Stimulated activated CD8-positive, alpha-beta memory T cell treated with anti-CD3 and anti-CD28 coated beads, Interleukin-4, amount 100 ng/mL, for 1 hour (primary cell): Measurements from ENCODE around the gene HOXA10.
A peak's percentile ranks its signal among the peaks of the same experiment; 100 is the strongest.

Experiments
- DNase-seq, 2 donors: peaks; one replicate each; pipeline ENCODE4 v3.0.0-alpha.2; 2020; ENCODE audit warnings: low read depth in 2 of 2, low spot score in 1 of 2

HOXA10 gene

GRCh38 chr7:27132978-27133377, 41.1 kb downstream of the HOXA10 start:
- no peak for DNase-seq

GRCh38 chr7:27132214-27132613, 41.9 kb downstream of the HOXA10 start:
- no peak for DNase-seq

GRCh38 chr7:27131390-27131819, 42.7 kb downstream of the HOXA10 start:
- DNase-seq = no peak

DNA sequence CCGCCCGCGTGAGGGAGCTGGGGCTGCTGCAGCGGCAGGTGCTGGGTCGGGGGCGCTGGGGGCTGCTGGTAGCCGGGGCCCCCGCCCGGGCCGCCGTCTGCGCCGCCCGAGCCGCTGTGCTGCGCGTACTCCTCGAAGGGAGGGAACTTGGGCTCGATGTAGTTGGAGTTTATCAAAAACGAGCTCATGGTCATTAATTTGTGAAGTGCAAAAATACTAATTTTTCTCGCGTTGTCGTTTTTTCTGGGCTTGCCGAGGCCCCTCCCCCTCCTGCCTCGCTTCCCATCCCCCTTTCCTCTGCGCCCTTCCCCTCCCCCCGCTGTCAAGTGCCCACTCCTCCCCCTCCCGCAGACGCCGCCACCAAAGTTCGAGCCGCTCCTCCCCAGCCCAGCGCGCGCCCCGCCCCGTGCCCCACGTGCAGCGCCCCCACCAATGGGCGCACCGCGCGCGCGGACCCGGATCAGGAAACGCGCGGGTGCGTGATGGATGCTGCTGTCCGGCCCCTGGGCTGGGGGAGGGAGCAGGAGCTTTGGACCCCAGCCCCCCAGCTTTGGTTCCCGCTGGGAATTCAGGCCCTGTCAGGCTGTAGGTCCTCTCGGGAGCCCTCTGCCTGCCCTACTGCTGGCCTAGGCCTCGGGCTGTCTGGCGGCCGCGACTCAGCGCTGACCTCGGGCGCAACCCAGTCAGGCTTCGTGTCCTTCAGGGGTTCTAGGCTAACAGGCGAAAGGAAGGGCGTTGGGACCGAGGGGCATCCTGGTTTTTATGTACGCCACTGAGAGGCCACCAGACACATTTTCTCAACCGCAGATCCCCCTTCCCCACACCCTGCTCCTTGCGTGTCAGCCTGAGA, 43.4 kb downstream of the HOXA10 start, which contains the start of gene HOXA4:
TSS of gene HOXA4 (minus strand) at position 218 of the 850 bp plus-strand sequence. CDS start at position 194, 24 bp downstream.
- peak; percentile 32 to 45 for DNase-seq

GRCh38 chr7:27129729-27130539, 44.2 kb downstream of the HOXA10 start:
- no peak for DNase-seq

DNA sequence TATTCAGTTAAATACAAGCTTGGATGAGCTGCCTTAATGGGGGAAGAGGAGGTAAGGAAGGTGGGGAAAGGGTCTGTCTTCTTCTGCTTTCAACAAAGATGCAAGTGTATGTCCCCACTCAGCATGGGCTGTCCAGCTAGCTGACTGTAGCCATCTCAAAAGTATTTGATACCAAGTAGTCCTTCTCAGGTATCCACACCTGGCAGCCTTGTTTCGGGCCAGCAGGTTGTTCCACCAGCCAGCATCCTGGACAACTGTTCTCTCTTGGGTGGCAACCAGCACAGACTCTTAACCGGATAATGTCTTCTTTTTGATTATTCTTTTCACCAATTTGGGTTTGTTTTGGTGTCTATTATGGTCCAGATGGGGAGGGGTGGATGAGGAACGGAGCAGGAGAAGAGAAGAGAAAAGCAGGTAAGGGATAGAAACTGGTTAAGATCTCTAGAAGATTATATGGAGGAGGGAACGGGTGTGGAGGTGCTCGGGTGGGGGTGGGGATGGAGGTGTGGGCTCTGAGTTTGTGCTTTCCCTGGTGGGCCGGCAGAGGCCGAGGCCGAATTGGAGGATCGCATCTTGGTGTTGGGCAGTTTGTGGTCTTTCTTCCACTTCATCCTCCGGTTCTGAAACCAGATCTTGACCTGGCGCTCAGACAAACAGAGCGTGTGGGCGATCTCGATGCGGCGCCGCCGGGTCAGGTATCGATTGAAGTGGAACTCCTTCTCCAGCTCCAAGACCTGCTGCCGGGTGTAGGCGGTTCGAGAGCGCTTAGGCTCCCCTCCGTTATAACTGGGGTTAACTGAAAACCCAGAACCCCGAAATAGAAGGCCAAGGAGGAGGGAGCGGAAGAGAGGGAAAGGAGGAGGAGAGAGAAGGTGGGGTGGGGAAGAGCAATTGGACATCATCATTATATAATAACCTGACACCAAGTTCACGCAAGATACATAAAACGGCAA, 45.1 kb downstream of the HOXA10 start:
- no peak for DNase-seq

DNA sequence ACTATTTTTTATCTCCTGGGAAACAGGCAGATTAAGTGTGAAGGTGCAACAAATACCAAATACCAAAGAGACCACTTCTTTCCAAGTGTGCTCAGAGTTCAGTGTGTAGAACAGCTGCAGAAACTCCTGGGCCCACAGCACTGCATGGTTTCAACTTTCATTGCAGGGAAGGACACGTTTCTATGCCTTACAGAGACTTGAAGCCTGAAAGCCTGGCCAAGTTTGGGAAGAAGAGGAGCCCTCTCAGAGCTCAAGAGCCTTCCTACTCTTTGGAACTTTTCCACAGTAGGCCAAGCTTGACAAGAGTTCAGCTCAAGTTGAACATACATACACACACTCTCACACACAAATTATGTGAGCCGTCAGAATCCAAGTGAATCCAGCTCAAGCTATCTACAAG, 46.1 kb downstream of the HOXA10 start:
- DNase-seq = no peak

DNA sequence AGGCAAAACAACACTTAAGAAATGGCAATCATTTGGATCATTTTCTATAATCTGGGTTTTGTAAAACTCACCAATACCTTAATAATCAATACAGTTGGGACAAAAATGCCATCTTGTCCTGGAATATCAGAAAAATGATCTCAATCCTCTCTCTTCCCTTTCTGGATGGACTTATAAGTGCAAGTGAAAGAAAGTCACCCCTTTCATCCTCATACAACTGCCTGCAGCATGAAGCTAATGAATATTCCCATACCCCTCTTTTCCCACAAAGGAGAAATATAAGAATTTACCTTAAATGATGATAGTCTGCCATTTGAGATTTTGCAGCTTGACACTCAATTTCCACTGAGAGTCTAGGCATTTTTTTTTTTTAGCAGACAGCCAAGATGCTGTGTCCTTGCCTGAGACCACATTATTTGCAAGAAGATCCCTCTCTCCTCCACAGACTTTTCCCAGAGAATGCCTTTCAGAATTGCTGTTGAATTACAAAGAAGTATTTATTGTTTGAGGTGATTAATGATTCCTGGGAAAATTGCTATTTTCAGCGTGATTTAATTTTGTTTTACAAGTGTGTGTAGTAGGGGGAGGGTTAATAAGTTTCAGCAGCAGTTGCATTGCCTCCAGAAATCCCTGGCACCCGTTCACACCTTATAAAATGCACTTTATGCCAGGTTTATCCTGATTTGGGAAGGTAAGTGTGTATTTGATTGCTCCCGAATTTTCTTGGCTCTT, 47.4 kb downstream of the HOXA10 start:
- no peak for DNase-seq

DNA sequence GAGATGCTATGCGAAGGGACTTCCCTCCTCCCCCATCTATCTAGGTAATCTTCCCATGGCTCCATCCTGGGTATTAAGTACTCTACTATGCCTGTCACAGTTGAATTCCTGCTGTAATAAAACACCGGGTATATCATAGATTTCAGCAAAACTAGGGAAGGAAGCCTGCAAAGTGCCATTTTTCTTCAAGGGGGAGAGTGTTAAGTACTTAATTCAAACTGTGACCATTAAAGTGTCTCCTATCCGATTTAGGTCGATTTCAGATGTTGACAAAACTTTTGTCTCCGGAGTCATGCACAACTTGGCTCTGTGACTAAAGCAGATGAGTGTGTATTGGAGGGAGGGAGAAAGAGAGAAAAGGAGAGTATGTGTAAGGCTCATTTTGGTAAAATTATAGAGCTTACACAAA, 48.1 kb downstream of the HOXA10 start:
- no peak for DNase-seq

DNA sequence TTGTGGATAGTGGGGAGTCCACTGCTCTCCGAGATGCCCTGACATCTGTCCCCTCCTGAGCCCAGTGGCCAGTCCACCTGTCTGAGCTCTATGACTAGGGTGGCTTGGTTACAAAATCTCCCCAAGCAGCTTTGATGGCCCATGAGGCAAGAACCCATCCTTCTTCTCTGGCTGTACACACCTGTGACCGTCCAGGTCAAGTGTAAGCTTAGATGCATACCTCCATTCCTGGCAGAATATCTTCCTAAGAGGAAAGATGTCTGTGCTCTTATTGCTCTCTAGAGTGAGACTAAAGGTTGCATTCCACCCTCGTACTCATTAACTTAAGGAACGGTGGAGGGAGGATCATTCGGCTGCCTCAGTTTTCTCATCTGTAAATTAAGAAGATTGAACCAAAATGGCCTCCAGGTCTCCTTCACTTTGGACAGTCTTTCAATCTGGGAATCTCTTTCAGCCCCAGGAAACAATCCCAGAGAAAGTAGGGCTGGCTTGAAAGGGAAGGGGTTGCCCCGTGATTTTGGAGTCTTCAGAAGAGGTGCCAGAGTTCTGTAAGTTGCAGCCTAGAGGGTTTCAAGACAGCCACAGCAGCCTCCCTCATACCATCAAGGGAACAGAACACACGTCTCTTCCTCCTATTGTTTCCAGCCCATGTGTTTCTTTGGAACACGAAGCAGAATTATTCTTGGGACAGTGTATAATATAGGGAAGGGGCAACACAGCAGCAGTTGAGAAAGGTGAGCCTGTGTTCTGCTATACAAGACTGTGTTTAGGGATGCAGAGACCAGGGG, 49.0 kb downstream of the HOXA10 start:
- DNase-seq = no peak

- DNase-seq = no peak
These were observed 49.8 kb downstream of the HOXA10 start for GRCh38 chr7:27124096-27124901.

DNA sequence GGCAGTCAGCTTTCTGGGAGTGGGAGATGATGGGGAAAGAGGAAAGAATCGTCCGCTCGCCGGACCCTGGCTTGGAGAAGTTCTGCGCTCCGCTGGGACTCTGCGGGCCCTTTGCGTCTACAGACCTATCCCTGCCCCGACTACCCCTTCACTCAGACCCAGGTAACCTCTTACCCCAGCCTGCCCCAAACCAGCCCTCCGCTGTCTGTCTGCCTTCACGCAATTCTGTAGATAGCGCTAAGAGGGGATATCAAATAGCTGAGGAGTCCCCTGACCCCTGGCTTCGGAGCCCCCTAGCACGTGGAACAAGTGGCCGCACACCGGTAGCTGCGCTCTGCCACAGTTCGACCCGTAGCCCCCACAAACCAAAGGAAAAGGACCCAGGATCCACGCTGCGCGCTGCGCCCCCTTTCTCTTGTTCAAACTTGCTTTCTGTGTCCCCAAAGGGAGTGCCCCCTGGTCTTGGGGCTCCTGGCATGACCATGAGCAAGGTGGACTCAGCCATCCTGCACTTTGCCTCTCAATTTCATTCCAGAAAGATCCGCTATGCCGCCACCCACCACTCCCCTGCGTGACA, 50.6 kb downstream of the HOXA10 start:
- DNase-seq = no peak

DNA sequence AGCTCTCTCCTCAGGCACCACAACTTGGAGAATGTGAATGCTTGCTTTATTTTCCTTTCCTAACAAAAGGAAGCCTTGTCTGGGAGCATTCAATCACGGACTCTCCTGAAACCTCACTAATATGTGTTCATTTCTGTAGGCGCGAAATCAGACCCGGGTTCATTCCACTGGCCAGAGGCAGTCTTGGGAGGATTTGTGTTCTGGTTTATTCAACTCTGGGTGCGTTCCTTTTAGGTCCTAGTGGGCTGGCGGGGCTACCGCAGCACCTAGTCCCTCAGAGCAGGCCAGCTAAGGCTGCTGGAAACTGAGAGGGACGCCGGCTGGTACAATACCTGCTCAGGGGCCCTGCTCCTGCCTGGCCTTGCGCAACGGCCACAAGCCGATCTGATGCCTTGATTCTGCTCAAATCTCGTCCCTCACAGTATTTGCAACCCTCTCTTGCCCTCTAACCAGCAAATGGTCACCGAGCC, 51.1 kb downstream of the HOXA10 start:
- DNase-seq = no peak

DNA sequence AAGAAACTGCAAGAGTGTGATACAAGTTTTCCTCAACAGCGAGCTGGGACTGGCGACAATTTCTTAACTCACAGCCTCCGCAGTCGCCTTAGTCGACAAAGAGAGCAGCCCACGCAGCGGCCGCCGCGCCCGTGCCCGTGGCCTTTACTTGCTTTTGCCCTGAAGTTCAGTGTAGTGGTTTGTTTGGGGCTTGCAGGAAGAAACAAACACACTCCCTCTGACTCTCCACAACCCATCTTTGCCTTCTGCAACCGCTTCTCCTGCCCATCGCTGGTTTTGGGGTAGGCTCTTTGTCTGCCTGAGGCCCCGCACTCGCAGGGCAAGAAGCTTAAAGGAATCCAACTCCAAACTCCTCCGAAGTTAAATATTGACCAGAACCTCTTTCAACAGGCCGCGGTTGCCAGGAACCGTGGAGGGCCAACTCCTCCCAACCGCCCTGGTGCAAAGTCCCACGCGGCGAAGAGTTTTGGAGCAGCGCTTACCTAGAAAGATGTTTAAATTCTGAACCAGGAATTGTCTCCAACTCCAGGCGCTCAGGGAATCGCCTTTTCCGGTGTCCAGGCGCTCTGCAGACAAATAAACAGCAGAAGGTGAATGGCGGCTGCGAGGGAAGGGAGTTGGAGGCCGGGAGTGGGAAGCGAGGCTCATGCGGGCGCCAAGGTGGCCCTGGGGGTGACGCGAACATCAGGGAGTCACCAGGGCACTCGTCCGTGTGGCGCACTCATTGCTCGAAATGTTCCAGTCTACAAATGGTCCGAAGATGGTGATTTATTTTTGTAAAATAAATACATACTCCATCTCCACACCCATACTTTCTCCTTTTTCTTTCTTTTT, 51.8 kb downstream of the HOXA10 start:
- DNase-seq = no peak

DNA sequence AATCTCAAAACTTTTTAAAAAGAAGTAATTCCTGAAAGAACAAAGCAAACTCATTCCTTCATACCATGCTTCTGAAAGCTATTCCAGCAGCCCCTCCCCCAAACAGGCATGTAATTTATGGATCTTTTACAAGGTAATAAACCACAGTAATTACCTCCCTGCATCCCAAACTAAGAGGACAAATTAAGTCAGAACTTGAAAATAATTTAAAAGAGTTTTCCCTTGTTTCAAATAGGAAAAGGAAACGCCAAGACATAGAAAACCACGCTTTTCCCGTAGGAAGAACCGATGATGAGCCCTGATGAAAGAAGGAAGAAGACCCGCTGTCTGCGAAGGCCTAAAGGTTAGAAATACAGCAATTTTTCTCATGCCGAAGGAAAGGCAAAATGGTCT, 52.4 kb downstream of the HOXA10 start:
- no peak for DNase-seq
